HG03565 (cell line): ENCODE results near the gene NANOS1.

Experiments
- ATAC-seq: cut with Tn5 transposase; IDR thresholded peaks from one replicate; pipeline ENCODE4 v1.9.1; 2021; ENCODE audit warnings: mild to moderate bottlenecking, moderate library complexity; ENCODE audit not compliant: unreplicated experiment

NANOS1 gene

GRCh38 chr10:119055472-119055871 lies 26.0 kb downstream of the NANOS1 start:
- no peak for ATAC-seq

GRCh38 chr10:119058010-119058409 lies 28.5 kb downstream of the NANOS1 start:
- no peak for ATAC-seq

- no peak for ATAC-seq
These were observed 30.0 kb downstream of the NANOS1 start for GRCh38 chr10:119059557-119059956.

DNA sequence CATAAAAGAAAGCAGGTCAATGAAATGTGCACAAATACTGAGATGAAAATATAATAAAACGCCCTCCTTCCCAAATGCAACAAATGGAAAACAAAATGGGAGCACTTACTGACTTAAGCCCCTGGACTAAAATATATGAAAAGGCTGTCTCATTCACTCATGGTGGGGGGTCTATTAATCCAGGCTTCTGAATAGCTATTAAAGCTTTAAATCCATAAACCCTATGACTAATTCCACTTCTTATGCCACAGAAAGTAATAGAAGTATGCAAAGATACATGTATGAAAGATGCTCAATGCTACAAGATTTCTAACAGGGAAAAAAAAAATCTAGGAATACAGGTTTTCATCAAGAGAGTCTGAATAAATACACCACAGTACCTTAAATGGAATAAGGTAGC lies 30.6 kb downstream of the NANOS1 start:
- no peak for ATAC-seq

- ATAC-seq = no peak
These were observed 31.8 kb downstream of the NANOS1 start for GRCh38 chr10:119061352-119061751.

- no peak for ATAC-seq
These were observed 32.4 kb downstream of the NANOS1 start for GRCh38 chr10:119061926-119062325.

DNA sequence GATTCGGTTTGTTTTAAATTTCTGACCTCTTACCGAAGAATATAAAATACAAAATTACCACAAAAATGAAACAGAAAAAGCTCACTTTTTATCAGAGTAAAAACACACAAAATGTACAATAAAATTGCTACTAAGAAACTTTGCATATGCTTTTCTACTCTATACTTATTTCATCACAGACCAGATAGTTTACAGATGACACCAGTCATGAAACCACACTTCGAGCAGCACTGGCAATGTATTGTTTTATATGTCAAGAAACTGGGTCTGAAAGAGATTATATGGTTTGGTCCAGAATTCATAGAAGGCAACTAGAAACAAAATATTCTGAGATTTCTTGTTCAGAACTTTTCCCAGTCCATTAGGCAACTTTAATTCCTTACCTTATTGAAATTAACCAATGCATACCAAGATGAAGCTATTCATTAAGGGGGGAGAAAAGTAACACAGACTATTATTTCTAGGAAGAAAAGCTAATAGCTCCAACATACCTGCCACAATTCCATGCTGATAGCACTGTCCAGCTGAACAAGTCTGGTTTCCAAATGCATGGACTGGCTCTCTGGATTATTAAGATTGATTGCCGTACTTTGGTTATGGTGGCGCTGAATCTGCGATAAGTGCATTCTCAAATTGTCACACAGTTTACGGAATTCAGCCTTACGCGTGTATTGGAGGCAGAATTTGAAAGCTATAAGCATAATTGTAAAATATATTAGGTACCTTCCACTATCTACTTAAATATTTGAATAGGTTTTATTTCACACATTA lies 41.1 kb downstream of the NANOS1 start:
- ATAC-seq = no peak

DNA sequence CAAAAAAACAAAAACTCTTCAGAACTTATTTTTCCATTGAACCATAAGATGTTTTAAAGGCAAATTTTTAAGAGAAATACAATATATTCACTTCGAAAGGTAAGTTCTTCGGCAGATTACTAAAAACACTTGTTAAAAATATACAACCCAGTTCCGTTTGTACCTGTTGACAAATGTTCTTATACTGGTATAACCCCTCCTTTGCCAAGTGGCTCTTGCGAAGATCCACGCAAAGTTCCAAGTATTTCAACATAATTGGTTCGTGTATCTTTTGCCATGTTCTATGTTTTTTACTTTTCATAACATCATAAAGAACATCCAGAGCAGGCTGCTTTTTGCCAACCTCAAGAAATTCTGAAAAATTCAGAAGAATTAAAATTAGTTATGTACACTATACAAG lies 44.1 kb downstream of the NANOS1 start:
- no peak for ATAC-seq

GRCh38 chr10:119078422-119079179 lies 49.1 kb downstream of the NANOS1 start:
- ATAC-seq = no peak

DNA sequence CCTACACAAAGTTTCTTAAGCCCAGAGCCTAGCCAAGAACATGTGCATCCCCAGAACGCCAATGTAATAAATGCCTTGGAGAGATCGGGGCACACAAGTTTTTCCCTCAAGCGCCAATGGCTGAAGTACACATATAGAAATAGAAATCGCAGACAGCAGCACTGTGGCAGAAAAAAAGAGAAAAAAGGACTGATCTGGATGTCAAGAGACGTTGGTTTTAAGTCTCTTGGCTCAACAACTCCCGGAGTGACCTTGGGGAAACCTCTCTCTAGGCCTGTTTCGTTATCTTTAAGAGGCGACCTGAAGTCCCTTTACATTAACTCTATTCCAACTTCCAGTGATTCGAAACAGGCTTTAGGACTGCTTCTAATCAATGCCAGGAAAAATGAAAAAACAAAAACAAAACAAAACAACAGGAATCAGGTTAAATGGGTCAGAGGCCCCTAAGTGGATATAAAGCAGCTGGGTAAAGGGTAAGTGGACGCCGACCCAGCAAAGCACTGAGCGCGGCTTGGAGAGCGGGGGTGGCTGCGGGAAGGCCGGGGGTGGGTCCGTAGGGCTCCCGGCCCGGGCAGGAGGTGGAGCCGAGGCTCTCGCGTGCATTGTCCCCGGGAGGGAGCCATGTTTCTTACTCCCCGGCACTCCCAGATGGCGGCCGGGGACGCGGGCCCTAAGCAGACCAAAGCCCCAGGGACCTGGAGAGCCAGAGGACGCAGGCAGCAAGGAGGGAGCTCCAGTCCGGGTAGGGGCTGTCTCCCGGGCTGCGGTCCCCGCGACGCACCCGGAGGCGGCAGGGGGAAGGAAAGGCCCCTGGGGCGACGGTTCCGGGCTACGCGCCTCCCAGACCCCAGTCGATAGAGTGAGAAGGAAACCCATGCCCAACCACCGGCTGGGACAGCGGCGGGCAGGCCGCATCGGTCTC lies 50.3 kb downstream of the NANOS1 start:
- ATAC-seq = peak; percentile 33

DNA sequence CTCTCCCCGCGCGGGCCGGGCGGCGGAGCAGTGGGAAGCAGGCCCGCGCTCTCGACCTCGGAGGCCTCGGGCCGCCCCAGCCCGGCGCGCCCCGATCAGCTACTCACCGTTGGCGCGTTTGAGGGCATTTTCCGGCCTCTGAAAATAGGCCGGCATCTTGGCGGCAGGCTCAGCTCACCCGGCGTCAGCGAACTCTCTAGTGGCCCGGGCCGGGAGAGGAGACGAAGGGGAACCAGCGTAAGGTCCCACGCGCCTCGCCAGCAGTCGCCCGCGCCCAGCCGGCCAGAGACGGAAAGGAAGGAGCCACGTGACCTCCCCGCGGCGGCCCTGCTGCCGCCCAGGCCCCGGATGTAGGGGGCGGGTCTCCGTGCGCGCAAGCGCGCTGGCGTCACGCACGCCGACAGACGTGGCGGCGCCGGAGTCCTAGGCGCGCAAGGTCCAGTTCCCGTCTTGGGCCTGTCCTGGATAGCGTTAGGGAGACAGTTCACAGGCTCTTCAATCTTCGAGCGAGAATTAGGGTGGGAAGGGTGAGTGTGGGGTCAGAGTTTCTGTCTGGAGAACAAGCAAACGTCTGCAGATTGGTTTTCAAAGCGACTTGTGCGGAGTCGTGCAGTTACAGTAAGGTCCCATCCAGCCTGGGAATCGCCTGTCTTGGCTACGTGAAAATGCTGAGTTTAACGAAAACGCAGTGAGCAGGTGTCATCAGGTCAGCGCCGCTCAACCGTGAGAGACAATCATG lies 51.2 kb downstream of the NANOS1 start, which contains the start of gene EIF3A:
Gene EIF3A, minus strand, starts transcription at position 297 of the 739 bp plus-strand sequence. Its CDS starts 141 bp downstream, at position 156.
- peak; percentile 79 for ATAC-seq
